Liver (tissue), 9 donors: ENCODE results near the gene GADD45B. TPM values are rescaled to one million over a fixed set of nuclear protein-coding genes. Genes with fewer than 3 reads are reported as not detected.
A peak's percentile ranks its signal among the peaks of the same experiment; 100 is the strongest.

ENCODE experiments used
- DNase-seq: peaks from one replicate; pipeline ENCODE4 v3.0.0-alpha.2; 2017; ENCODE audit warnings: low spot score
- H3K27ac ChIP-seq, 2 donors: one replicate each; pipeline ENCODE4 v1.7.0; 2013; ENCODE audit warnings: inconsistent platforms in 2 of 2, low read length in 2 of 2, control low read depth in 1 of 2, low read depth in 1 of 2, mild to moderate bottlenecking in 1 of 2
- H3K27me3 ChIP-seq, 4 donors: one replicate each; pipeline versions ENCODE4 v1.6.1 to v1.7.0; 2013; ENCODE audit warnings: low read length in 3 of 4, inconsistent platforms in 1 of 4, mild to moderate bottlenecking in 1 of 4, moderate library complexity in 1 of 4; ENCODE audit not compliant: control insufficient read depth in 4 of 4, insufficient read depth in 4 of 4
- H3K36me3 ChIP-seq, 4 donors: one replicate each; pipeline versions ENCODE4 v1.6.1 to v1.7.0; 2013; ENCODE audit warnings: low read length in 3 of 4, mild to moderate bottlenecking in 3 of 4, low read depth in 1 of 4, moderate library complexity in 1 of 4; ENCODE audit not compliant: control insufficient read depth in 4 of 4, insufficient read depth in 3 of 4
- H3K4me1 ChIP-seq, 4 donors: one replicate each; pipeline versions ENCODE4 v1.6.1 to v1.7.0; 2013; ENCODE audit warnings: low read length in 3 of 4, mild to moderate bottlenecking in 3 of 4, moderate library complexity in 1 of 4; ENCODE audit not compliant: control insufficient read depth in 4 of 4, insufficient read depth in 4 of 4
- H3K4me3 ChIP-seq, 3 donors: one replicate each; pipeline versions ENCODE4 v1.6.1 to v1.7.0; 2013; ENCODE audit warnings: low read length in 3 of 3, control low read depth in 1 of 3, low read depth in 1 of 3, mild to moderate bottlenecking in 1 of 3
- H3K9ac ChIP-seq, 2 donors: one replicate each; pipeline ENCODE4 v1.7.0; 2013; ENCODE audit warnings: low read length in 2 of 2, mild to moderate bottlenecking in 2 of 2, moderate library complexity in 2 of 2, control low read depth in 1 of 2, low read depth in 1 of 2
- H3K9me3 ChIP-seq, 4 donors: one replicate each; pipeline versions ENCODE4 v1.6.1 to v1.7.0; 2013; ENCODE audit warnings: low read length in 3 of 4; ENCODE audit not compliant: control insufficient read depth in 4 of 4
- EGR1 ChIP-seq, 2 donors: IDR thresholded peaks; 2 replicates each; pipeline ENCODE4 v1.6.1; 2016 to 2018; ENCODE audit warnings: antibody characterized with exemption in 2 of 2, low read depth in 2 of 2
- FOXA1 ChIP-seq: IDR thresholded peaks from 2 replicates; pipeline ENCODE4 v1.6.1; 2016; ENCODE audit warnings: antibody characterized with exemption
- FOXA2 ChIP-seq: IDR thresholded peaks from 2 replicates; pipeline ENCODE4 v1.6.1; 2016; ENCODE audit warnings: antibody characterized with exemption
- GABPA ChIP-seq, 2 donors: IDR thresholded peaks in 1 of 2; conservative IDR thresholded peaks in 1 of 2; 2 replicates each; pipeline ENCODE4 v1.6.1; 2016; ENCODE audit warnings: antibody characterized with exemption in 2 of 2, mild to moderate bottlenecking in 1 of 2, moderate library complexity in 1 of 2
- HNF4A ChIP-seq, 2 donors: conservative IDR thresholded peaks; 2 replicates each; pipeline ENCODE4 v1.6.1; 2016; ENCODE audit warnings: antibody characterized with exemption in 2 of 2, mild to moderate bottlenecking in 2 of 2
- HNF4G ChIP-seq: IDR thresholded peaks from 2 replicates; pipeline ENCODE4 v1.6.1; 2016; ENCODE audit warnings: antibody characterized with exemption
- JUND ChIP-seq, 2 donors: IDR thresholded peaks; 2 replicates each; pipeline ENCODE4 v1.6.1; 2016; ENCODE audit warnings: antibody characterized with exemption in 2 of 2
- MAX ChIP-seq: IDR thresholded peaks from 2 replicates; pipeline ENCODE4 v1.6.1; 2016; ENCODE audit warnings: antibody characterized with exemption
- NR2F2 ChIP-seq: IDR thresholded peaks from 2 replicates; pipeline ENCODE4 v1.6.1; 2016; ENCODE audit warnings: antibody characterized with exemption
- RAD21 ChIP-seq, 2 donors: IDR thresholded peaks; 2 replicates each; pipeline ENCODE4 v1.6.1; 2016; ENCODE audit warnings: antibody characterized with exemption in 2 of 2, mild to moderate bottlenecking in 2 of 2
- RXRA ChIP-seq, 2 donors: IDR thresholded peaks; 2 replicates each; pipeline ENCODE4 v1.6.1; 2017 to 2018; ENCODE audit warnings: antibody characterized with exemption in 2 of 2, mild to moderate bottlenecking in 1 of 2
- SP1 ChIP-seq: IDR thresholded peaks from 2 replicates; pipeline ENCODE4 v1.6.1; 2018; ENCODE audit warnings: antibody characterized with exemption, mild to moderate bottlenecking
- TAF1 ChIP-seq: conservative IDR thresholded peaks from 2 replicates; pipeline ENCODE4 v1.6.1; 2016; ENCODE audit warnings: antibody characterized with exemption, mild to moderate bottlenecking
- YY1 ChIP-seq: IDR thresholded peaks from 2 replicates; pipeline ENCODE4 v1.6.1; 2016; ENCODE audit warnings: antibody characterized with exemption, mild to moderate bottlenecking
- ZBTB33 ChIP-seq: IDR thresholded peaks from 2 replicates; pipeline ENCODE4 v1.6.1; 2016; ENCODE audit warnings: antibody characterized with exemption
- WGBS: extraction: QIAGEN DNeasy Blood & Tissue Kit; methylation state at CpG from one replicate; pipeline ENCODE4 v1.1.7; 2013; 5-methylcytosine and 5-hydroxymethylcytosine counted together
- polyA plus RNA-seq, 2 donors: library from polyadenylated mRNA; stranded (reverse) in 1 of 2; unstranded in 1 of 2; fragments of 200-250 nt in 1 of 2; fragments of >200 nt in 1 of 2; fragmentation: Nextera tagmentation in 1 of 2; extraction: Ambion mirVana in 1 of 2; gene quantifications; one replicate each; pipeline versions ENCODE4 v1.2.1 to v1.2.3, GENCODE V29; 2013 to 2015
- total RNA-seq, 2 donors: library from RNA; depleted of rRNA; stranded (reverse); fragments of >200 nt; gene quantifications; one replicate each; pipeline ENCODE4 v1.2.3, GENCODE V29; 2014
- TF ChIP-seq, protein P1 (sequence below): fragments of 150-350 bp; IDR thresholded peaks from 2 replicates; pipeline ENCODE4 v1.5.1; 2017; ENCODE audit warnings: improper control_type of control experiment, low read depth, low read length; ENCODE audit not compliant: missing input control
- TF ChIP-seq, protein P2 (sequence below): IDR thresholded peaks from 2 replicates; pipeline ENCODE4 v1.6.1; 2016; ENCODE audit warnings: antibody characterized with exemption
- TF ChIP-seq, protein P3 (sequence below): IDR thresholded peaks from 2 replicates; pipeline ENCODE4 v1.6.1; 2016; ENCODE audit warnings: antibody characterized with exemption, mild to moderate bottlenecking
- donor health status: healthy.
- donor health status: healthy.
- donor health status: healthy.
- donor health status: healthy.
- donor health status: healthy.

Gene GADD45B
- 10 to 100 TPM; 11.6 to 81.3 TPM for total RNA-seq
- 10 to 100 TPM; 83.4 to 86.3 TPM for polyA plus RNA-seq

GRCh38 chr19:2475702-2476450 is at the start of gene GADD45B:
GADD45B (plus strand) TSS chr19:2476127; CDS start chr19:2476359, 232 bp downstream.
- Histone ChIP-seq H3K9me3 (no peaks in the 10 kb centered on the region), H3K27me3 (no peaks in the 10 kb centered on the region), H3K4me3 (peak within 1 kb of the TSS; percentile 81 to 99 (median 89)), H3K9ac (peak within 1 kb of the TSS; percentile 70 to 98), H3K4me1 (peaks cover 0 to 9% (median 7%) of the 10 kb centered on the region in 4 donors), H3K36me3 (peaks cover 4 to 7% (median 6%) of the 10 kb centered on the region in 4 donors), H3K27ac (peak within 1 kb of the TSS; percentile 93 to 94)
- peak; percentile 42 for TF ChIP-seq NR2F2
- TF ChIP-seq JUND (IDR thresholded peaks at IDR 0.05), result no peak
- TF ChIP-seq, protein P1, sequence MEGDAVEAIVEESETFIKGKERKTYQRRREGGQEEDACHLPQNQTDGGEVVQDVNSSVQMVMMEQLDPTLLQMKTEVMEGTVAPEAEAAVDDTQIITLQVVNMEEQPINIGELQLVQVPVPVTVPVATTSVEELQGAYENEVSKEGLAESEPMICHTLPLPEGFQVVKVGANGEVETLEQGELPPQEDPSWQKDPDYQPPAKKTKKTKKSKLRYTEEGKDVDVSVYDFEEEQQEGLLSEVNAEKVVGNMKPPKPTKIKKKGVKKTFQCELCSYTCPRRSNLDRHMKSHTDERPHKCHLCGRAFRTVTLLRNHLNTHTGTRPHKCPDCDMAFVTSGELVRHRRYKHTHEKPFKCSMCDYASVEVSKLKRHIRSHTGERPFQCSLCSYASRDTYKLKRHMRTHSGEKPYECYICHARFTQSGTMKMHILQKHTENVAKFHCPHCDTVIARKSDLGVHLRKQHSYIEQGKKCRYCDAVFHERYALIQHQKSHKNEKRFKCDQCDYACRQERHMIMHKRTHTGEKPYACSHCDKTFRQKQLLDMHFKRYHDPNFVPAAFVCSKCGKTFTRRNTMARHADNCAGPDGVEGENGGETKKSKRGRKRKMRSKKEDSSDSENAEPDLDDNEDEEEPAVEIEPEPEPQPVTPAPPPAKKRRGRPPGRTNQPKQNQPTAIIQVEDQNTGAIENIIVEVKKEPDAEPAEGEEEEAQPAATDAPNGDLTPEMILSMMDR, result no peak
- TF ChIP-seq SP1, result peak; percentile 90
- peak; percentile 59 for TF ChIP-seq FOXA1
- TF ChIP-seq RXRA (IDR thresholded peaks at IDR 0.05), result peak; percentile 60 to 61
- TF ChIP-seq RAD21 (IDR thresholded peaks at IDR 0.05), result peak; percentile 59 to 63
- TF ChIP-seq GABPA (IDR thresholded peaks at IDR 0.05 in 1 of 2, conservative IDR thresholded peaks at IDR 0.05 in 1 of 2), result peak in 1 of 2 donors; percentile 38
- TF ChIP-seq ZBTB33, result peak; percentile 34
- peak; percentile 75 for TF ChIP-seq YY1
- TF ChIP-seq HNF4G, result no peak
- TF ChIP-seq EGR1 (IDR thresholded peaks at IDR 0.05; ENCODE audit: low read depth in 2 of 2), result peak; percentile 93 to 98
- TF ChIP-seq MAX, result peak; percentile 89
- TF ChIP-seq FOXA2, result no peak
- peak; percentile 100 for TF ChIP-seq TAF1
- TF ChIP-seq, protein P2, sequence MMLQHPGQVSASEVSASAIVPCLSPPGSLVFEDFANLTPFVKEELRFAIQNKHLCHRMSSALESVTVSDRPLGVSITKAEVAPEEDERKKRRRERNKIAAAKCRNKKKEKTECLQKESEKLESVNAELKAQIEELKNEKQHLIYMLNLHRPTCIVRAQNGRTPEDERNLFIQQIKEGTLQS, result peak; percentile 23
- TF ChIP-seq HNF4A (conservative IDR thresholded peaks at IDR 0.05), result peak; percentile 44 to 49
- TF ChIP-seq, protein P3, sequence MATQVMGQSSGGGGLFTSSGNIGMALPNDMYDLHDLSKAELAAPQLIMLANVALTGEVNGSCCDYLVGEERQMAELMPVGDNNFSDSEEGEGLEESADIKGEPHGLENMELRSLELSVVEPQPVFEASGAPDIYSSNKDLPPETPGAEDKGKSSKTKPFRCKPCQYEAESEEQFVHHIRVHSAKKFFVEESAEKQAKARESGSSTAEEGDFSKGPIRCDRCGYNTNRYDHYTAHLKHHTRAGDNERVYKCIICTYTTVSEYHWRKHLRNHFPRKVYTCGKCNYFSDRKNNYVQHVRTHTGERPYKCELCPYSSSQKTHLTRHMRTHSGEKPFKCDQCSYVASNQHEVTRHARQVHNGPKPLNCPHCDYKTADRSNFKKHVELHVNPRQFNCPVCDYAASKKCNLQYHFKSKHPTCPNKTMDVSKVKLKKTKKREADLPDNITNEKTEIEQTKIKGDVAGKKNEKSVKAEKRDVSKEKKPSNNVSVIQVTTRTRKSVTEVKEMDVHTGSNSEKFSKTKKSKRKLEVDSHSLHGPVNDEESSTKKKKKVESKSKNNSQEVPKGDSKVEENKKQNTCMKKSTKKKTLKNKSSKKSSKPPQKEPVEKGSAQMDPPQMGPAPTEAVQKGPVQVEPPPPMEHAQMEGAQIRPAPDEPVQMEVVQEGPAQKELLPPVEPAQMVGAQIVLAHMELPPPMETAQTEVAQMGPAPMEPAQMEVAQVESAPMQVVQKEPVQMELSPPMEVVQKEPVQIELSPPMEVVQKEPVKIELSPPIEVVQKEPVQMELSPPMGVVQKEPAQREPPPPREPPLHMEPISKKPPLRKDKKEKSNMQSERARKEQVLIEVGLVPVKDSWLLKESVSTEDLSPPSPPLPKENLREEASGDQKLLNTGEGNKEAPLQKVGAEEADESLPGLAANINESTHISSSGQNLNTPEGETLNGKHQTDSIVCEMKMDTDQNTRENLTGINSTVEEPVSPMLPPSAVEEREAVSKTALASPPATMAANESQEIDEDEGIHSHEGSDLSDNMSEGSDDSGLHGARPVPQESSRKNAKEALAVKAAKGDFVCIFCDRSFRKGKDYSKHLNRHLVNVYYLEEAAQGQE, result peak; percentile 97
- WGBS, result under 1% methylated on average over 70 of the region's 70 CpGs
- peak; percentile 93 for DNase-seq
